GM12864 (cell line): ENCODE data around the gene MYPN.

ENCODE experiments used
- DNase-seq: peaks from one replicate; pipeline ENCODE4 v3.0.0-alpha.2; 2011; ENCODE audit warnings: low read depth
- H3K4me3 ChIP-seq: 2 replicates; pipeline ENCODE4 v1.5.1; 2011; ENCODE audit warnings: mild to moderate bottlenecking, low read depth, low read length, control low read depth
- CTCF ChIP-seq: IDR thresholded peaks from 2 replicates; pipeline ENCODE4 v1.5.1; 2011; ENCODE audit warnings: low read depth, mild to moderate bottlenecking, moderate library complexity, low read length, control low read depth, inconsistent platforms; ENCODE audit errors: missing control alignments

The MYPN gene

GRCh38 chr10:68083953-68084352, 25.3 kb upstream of the MYPN start:
- H3K4me3 ChIP-seq = no peak overlapping the region
- no peak for DNase-seq
- TF ChIP-seq CTCF = no peak

- no peak for TF ChIP-seq CTCF
- no peak for DNase-seq
- H3K4me3 ChIP-seq = no peak overlapping the region
These were observed 24.8 kb upstream of the MYPN start for GRCh38 chr10:68084469-68084868.

GRCh38 chr10:68086011-68086410, 23.3 kb upstream of the MYPN start:
- H3K4me3 ChIP-seq = no peak overlapping the region
- DNase-seq = no peak
- TF ChIP-seq CTCF = no peak

GRCh38 chr10:68086910-68087684, 22.2 kb upstream of the MYPN start:
- TF ChIP-seq CTCF = no peak
- no peak overlapping the region for H3K4me3 ChIP-seq

GRCh38 chr10:68087685-68088401, 21.4 kb upstream of the MYPN start:
- H3K4me3 ChIP-seq = no peak overlapping the region
- no peak for TF ChIP-seq CTCF
- no peak for DNase-seq

More at GRCh38 chr10:68086910-68087684, 22.2 kb upstream of the MYPN start:
- no peak for DNase-seq

- no peak for TF ChIP-seq CTCF
- no peak for DNase-seq
- H3K4me3 ChIP-seq = no peak overlapping the region
These were observed 20.5 kb upstream of the MYPN start for GRCh38 chr10:68088740-68089139.
